SK-N-SH (cell line): ENCODE results near the gene TK2. TPM values are rescaled to one million over a fixed set of nuclear protein-coding genes. Genes with fewer than 3 reads are reported as not detected.

Experiments used
- CTCF ChIA-PET: fragments of 300-600, 350-600 bp; formaldehyde crosslinking; extraction: SDS; loops from one replicate; lab custom pipeline; 2021; lab: Yijun Ruan, JAX
- POLR2A ChIA-PET: fragments of 350-600 bp; sonication (Branson Sonifier 250); formaldehyde crosslinking; extraction: SDS; loops from one replicate; lab custom pipeline; 2020; ENCODE audit warnings: antibody characterized with exemption, inconsistent platforms; lab: Yijun Ruan, JAX
- DNase-seq: peaks from one replicate; pipeline ENCODE4 v3.0.0; 2012
- H2AFZ ChIP-seq: fragments of 200-600 bp; sonication (generic); 2 replicates; pipeline ENCODE4 v1.8.1; 2016; ENCODE audit warnings: antibody characterized with exemption, mild to moderate bottlenecking, low read depth
- H3F3A ChIP-seq: fragments of 200-600 bp; sonication (generic); replicated peaks from 2 replicates; pipeline ENCODE3; 2016; ENCODE audit warnings: antibody characterized with exemption, mild to moderate bottlenecking; ENCODE audit not compliant: insufficient read depth
- H3K27ac ChIP-seq, 2 experiments: fragments of 200-500 bp in 1 of 2; fragments of 200-600 bp in 1 of 2; sonication (Bioruptor generic) in 1 of 2; sonication (generic), shearing (Covaris generic) in 1 of 2; 2 replicates each; pipeline versions ENCODE4 v1.5.1 to v1.6.1; 2014 to 2016; ENCODE audit warnings: low read depth in 2 of 2, inconsistent platforms in 1 of 2, low read length in 1 of 2, mild to moderate bottlenecking in 1 of 2, mixed read lengths in 1 of 2
- H3K27me3 ChIP-seq: fragments of 200-600 bp; sonication (generic), shearing (Covaris generic); 2 replicates; pipeline ENCODE4 v1.6.1; 2016; ENCODE audit warnings: mixed run types; ENCODE audit not compliant: insufficient read depth
- H3K36me3 ChIP-seq, 2 experiments: fragments of 200-500 bp in 1 of 2; fragments of 200-600 bp in 1 of 2; sonication (Bioruptor generic) in 1 of 2; sonication (generic) in 1 of 2; replicated peaks in 1 of 2; 2 replicates each; pipeline versions ENCODE3 to v1.5.1; 2014 to 2016; ENCODE audit warnings: low read length in 1 of 2, mild to moderate bottlenecking in 1 of 2; ENCODE audit not compliant: insufficient read depth in 2 of 2, control insufficient read depth in 1 of 2
- H3K4me1 ChIP-seq, 2 experiments: fragments of 200-500 bp in 1 of 2; fragments of 200-600 bp in 1 of 2; sonication (Bioruptor generic) in 1 of 2; sonication (generic), shearing (Covaris generic) in 1 of 2; 2 replicates each; pipeline versions ENCODE4 v1.5.1 to v1.6.1; 2014 to 2016; ENCODE audit warnings: low read depth in 1 of 2, low read length in 1 of 2, mixed run types in 1 of 2; ENCODE audit not compliant: insufficient read depth in 2 of 2, control insufficient read depth in 1 of 2
- H3K4me2 ChIP-seq: fragments of 200-600 bp; sonication (generic), shearing (Covaris generic); 2 replicates; pipeline ENCODE4 v1.6.1; 2017; ENCODE audit warnings: mixed run types
- H3K4me3 ChIP-seq, 2 experiments: fragments of 200-500 bp in 1 of 2; fragments of 200-600 bp in 1 of 2; sonication (Bioruptor generic) in 1 of 2; sonication (generic), shearing (Covaris generic) in 1 of 2; 2 replicates each; pipeline versions ENCODE4 v1.5.1 to v1.8.1; 2014 to 2016; ENCODE audit warnings: low read depth in 2 of 2, inconsistent platforms in 1 of 2, low read length in 1 of 2, mild to moderate bottlenecking in 1 of 2, mixed read lengths in 1 of 2, moderate library complexity in 1 of 2
- H3K79me2 ChIP-seq: fragments of 200-600 bp; sonication (generic); 2 replicates; pipeline ENCODE4 v1.8.1; 2017; ENCODE audit warnings: mild to moderate bottlenecking; ENCODE audit not compliant: insufficient read depth
- H3K9ac ChIP-seq: fragments of 200-600 bp; sonication (generic); 2 replicates; pipeline ENCODE4 v1.6.1; 2017; ENCODE audit warnings: mixed run types
- H3K9me2 ChIP-seq: fragments of 200-600 bp; sonication (generic); 2 replicates; pipeline ENCODE4 v1.6.1; 2017; ENCODE audit warnings: mixed run types
- H3K9me3 ChIP-seq: fragments of 200-600 bp; sonication (generic); 2 replicates; pipeline ENCODE4 v1.6.1; 2017; ENCODE audit warnings: mixed run types, mild to moderate bottlenecking, moderate library complexity
- H4K20me1 ChIP-seq: fragments of 200-600 bp; sonication (generic); 2 replicates; pipeline ENCODE4 v1.6.1; 2017; ENCODE audit warnings: mild to moderate bottlenecking, mixed run types; ENCODE audit not compliant: insufficient read depth
- CHD2 ChIP-seq: fragments of 150-350 bp; IDR thresholded peaks from 2 replicates; pipeline ENCODE4 v1.6.1; 2018; ENCODE audit warnings: low read length; ENCODE audit not compliant: partially characterized antibody
- MXI1 ChIP-seq: IDR thresholded peaks from 2 replicates; pipeline ENCODE4 v1.6.1; 2012; ENCODE audit warnings: mild to moderate bottlenecking, low read depth, low read length, improper control_type of control experiment
- POLR2AphosphoS5 ChIP-seq: IDR thresholded peaks from 2 replicates; pipeline ENCODE4 v1.6.1; 2012; ENCODE audit warnings: low read depth, low read length
- RFX5 ChIP-seq: IDR thresholded peaks from 2 replicates; pipeline ENCODE4 v1.6.1; 2012; ENCODE audit warnings: mild to moderate bottlenecking, improper control_type of control experiment, low read length
- RXRA ChIP-seq: IDR thresholded peaks from 2 replicates; pipeline ENCODE4 v1.4.0; 2012; ENCODE audit warnings: low read depth, mild to moderate bottlenecking, borderline replicate concordance
- SIN3A ChIP-seq: IDR thresholded peaks from 2 replicates; pipeline ENCODE4 v1.6.1; 2012; ENCODE audit warnings: low read depth, mild to moderate bottlenecking, low read length, moderate library complexity, borderline replicate concordance
- SMC3 ChIP-seq: IDR thresholded peaks from 2 replicates; pipeline ENCODE4 v1.6.1; 2012; ENCODE audit warnings: low read depth, low read length, improper control_type of control experiment
- TCF12 ChIP-seq: IDR thresholded peaks from 2 replicates; pipeline ENCODE4 v1.4.0; 2012
- WGBS: methylation state at CpG from one replicate; pipeline ENCODE4 v1.1.6; 2017; ENCODE audit warnings: low lambda C conversion rate; 5-methylcytosine and 5-hydroxymethylcytosine counted together
- polyA plus RNA-seq, 3 experiments: library from polyadenylated mRNA; depleted of rRNA; stranded (reverse); fragments of >200 nt; gene quantifications; 2 replicates each; pipeline ENCODE4 v1.2.3, GENCODE V29; 2012
- TF ChIP-seq, protein P1 (sequence below): IDR thresholded peaks from 2 replicates; pipeline ENCODE4 v1.4.0; 2012; ENCODE audit warnings: low read depth, borderline replicate concordance
- TF ChIP-seq, protein P2 (sequence below): fragments of 150-350 bp; IDR thresholded peaks from 2 replicates; pipeline ENCODE4 v1.6.1; 2016; ENCODE audit warnings: mild to moderate bottlenecking, low read depth, low read length
- TF ChIP-seq, protein P3 (sequence below): IDR thresholded peaks from 2 replicates; pipeline ENCODE4 v1.4.0; 2012; ENCODE audit warnings: low read depth

The TK2 gene
- polyA plus RNA-seq, 1 of the 3 experiments (the other 2 are of a cell fraction), result 25.2 TPM

DNA sequence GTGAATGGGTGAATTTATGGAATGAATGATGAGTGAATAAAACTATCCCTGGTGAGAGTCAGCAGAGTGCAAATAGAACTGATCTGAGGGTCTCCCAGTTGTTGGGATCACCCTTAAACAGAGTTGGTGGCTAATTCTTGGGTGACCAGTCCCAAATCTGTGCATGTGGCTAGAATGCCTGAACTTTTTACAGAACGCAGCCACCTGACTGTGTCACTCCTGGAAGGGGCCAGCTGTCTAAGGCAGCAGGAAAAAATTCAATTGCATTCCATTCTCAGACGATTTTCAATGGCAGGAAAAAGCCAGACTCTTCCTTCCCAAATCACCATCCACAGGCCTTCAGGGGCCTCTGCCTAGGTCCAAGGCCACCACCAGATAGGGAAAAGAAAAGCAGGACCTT is 79.4 kb downstream of the TK2 start:
- Histone ChIP-seq H4K20me1 (no peaks in the 10 kb centered on the region), H3K4me3 (no peak overlapping the region), H3K9me3 (no peaks in the 10 kb centered on the region), H3K9ac (no peak overlapping the region), H3K9me2 (no peaks in the 10 kb centered on the region)
- WGBS, result 31% methylated on average over 2 of the region's 2 CpGs
- POLR2A ChIA-PET, result no interaction called here
- TF ChIP-seq SIN3A, result no peak
- TF ChIP-seq SMC3, result no peak
- TF ChIP-seq POLR2AphosphoS5, result no peak
- TF ChIP-seq TCF12, result no peak
- TF ChIP-seq RXRA, result no peak
- TF ChIP-seq, protein P1, sequence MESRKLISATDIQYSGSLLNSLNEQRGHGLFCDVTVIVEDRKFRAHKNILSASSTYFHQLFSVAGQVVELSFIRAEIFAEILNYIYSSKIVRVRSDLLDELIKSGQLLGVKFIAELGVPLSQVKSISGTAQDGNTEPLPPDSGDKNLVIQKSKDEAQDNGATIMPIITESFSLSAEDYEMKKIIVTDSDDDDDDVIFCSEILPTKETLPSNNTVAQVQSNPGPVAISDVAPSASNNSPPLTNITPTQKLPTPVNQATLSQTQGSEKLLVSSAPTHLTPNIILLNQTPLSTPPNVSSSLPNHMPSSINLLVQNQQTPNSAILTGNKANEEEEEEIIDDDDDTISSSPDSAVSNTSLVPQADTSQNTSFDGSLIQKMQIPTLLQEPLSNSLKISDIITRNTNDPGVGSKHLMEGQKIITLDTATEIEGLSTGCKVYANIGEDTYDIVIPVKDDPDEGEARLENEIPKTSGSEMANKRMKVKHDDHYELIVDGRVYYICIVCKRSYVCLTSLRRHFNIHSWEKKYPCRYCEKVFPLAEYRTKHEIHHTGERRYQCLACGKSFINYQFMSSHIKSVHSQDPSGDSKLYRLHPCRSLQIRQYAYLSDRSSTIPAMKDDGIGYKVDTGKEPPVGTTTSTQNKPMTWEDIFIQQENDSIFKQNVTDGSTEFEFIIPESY, result no peak
- TF ChIP-seq, all 33 proteins: peak for 0
- no peak overlapping the region for H3K27ac ChIP-seq
- no peak for DNase-seq
- H3K36me3 ChIP-seq, result no peaks in the 10 kb centered on the region
- no peaks in the 10 kb centered on the region for H3K79me2 ChIP-seq
- no peak overlapping the region for H3K4me2 ChIP-seq
- H3K27me3 ChIP-seq, result no peaks in the 10 kb centered on the region; the same call in 1 of the 2 replicates
- CTCF ChIA-PET, result interaction anchor here (22.3 kb wide), 1 partner anchor 67 kb away, joined by 299 read pairs; no protein-coding TSS in a partner anchor
- no peaks in the 10 kb centered on the region for H3F3A ChIP-seq
- H2AFZ ChIP-seq, result no peak overlapping the region
- H3K4me1 ChIP-seq, result no peaks in the 10 kb centered on the region

DNA sequence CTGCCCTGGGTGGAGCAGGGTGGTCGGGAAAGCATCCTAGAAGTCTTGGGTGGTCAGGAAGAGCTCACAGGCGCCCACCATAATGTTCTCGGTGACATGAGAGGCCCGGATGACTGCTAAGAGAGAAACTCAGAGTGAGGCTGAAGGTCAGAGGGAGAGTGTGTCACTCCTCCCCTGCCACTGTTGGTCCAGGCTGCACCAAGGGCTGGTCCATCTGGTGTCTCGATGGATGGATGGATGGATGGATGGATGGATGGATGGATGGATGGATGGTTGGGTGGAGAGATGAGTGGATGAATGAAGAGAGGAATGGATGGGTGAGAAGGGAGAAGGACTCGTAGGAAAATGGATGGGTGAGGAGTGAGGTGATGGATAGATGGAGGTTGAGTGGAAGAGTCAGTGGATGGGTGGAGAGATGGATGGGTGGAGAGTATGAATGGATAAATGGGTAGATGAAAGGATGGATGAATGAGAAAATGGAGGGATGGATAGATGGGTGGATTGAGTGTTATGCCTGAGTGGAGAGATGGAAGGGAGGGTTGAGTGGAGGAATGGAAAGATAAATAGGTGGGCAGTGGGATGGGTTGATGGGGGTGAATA is 79.9 kb downstream of the TK2 start:
- H4K20me1 ChIP-seq, result no peaks in the 10 kb centered on the region
- no peaks in the 10 kb centered on the region for H3K9me3 ChIP-seq
- no peaks in the 10 kb centered on the region for H3K36me3 ChIP-seq
- no peaks in the 10 kb centered on the region for H3K4me1 ChIP-seq
- no peak for TF ChIP-seq RFX5
- TF ChIP-seq, protein P2, sequence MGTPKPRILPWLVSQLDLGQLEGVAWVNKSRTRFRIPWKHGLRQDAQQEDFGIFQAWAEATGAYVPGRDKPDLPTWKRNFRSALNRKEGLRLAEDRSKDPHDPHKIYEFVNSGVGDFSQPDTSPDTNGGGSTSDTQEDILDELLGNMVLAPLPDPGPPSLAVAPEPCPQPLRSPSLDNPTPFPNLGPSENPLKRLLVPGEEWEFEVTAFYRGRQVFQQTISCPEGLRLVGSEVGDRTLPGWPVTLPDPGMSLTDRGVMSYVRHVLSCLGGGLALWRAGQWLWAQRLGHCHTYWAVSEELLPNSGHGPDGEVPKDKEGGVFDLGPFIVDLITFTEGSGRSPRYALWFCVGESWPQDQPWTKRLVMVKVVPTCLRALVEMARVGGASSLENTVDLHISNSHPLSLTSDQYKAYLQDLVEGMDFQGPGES, result no peak
- TF ChIP-seq CHD2, result no peak
- TF ChIP-seq, protein P3, sequence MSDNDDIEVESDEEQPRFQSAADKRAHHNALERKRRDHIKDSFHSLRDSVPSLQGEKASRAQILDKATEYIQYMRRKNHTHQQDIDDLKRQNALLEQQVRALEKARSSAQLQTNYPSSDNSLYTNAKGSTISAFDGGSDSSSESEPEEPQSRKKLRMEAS, result no peak
- TF ChIP-seq SMC3, result no peak
- TF ChIP-seq MXI1, result no peak
- H3K9ac ChIP-seq, result no peak overlapping the region
- ChIA-PET POLR2A (no interaction called here), CTCF (interaction anchor here (2.2 to 22.3 kb wide), 2 partner anchors 13 to 67 kb away, joined by 16 to 299 read pairs; no protein-coding TSS in a partner anchor)
- no peak overlapping the region for H2AFZ ChIP-seq
- no peak overlapping the region for H3K4me2 ChIP-seq
- no peak for DNase-seq
- H3K4me3 ChIP-seq, result no peak overlapping the region
- 60% methylated on average over 6 of the region's 6 CpGs for WGBS
- H3K9me2 ChIP-seq, result no peaks in the 10 kb centered on the region
- H3K27ac ChIP-seq, result no peak overlapping the region
- H3K79me2 ChIP-seq, result no peaks in the 10 kb centered on the region
- H3F3A ChIP-seq, result no peaks in the 10 kb centered on the region
- no peaks in the 10 kb centered on the region; the same call in 1 of the 2 replicates for H3K27me3 ChIP-seq
